Body of pancreas (tissue), 4 donors: ENCODE measurements around the gene POLR1G.
A peak's percentile ranks its signal among the peaks of the same experiment; 100 is the strongest.

ENCODE experiments used
- CTCF ChIP-seq, 7 experiments: fragments of 450-650 bp in 4 of 7; fragments of 200-600 bp in 3 of 7; sonication (generic) in 3 of 7; IDR thresholded peaks; one replicate each; pipeline ENCODE4 v1.5.1; 2016 to 2019; ENCODE audit warnings: antibody characterized with exemption in 7 of 7
- POLR2A ChIP-seq, 3 donors: fragments of 450-650 bp; IDR thresholded peaks; one replicate each; pipeline ENCODE4 v1.6.1; 2016; ENCODE audit warnings: antibody characterized with exemption in 3 of 3, mild to moderate bottlenecking in 2 of 3

- TF ChIP-seq CTCF (IDR thresholded peaks at IDR 0.05) (peak in 5 of 7 experiments; percentile 16 to 37 (median 26)), POLR2A (IDR thresholded peaks at IDR 0.05) (no peak)
Observed at GRCh38 chr19:45428384-45429231, 22.2 kb downstream of the POLR1G start.
